Neural progenitor cell (in vitro differentiated cells): Measurements from ENCODE around the gene TM9SF2.

Experiments
- EZH2 ChIP-seq: fragments of 200-600 bp; sonication (generic); IDR thresholded peaks from 2 replicates; pipeline ENCODE4 v1.6.1; 2017; ENCODE audit warnings: antibody characterized with exemption, mild to moderate bottlenecking, moderate library complexity
- TF ChIP-seq, protein P1 (sequence below): fragments of 200-600 bp; sonication (generic); IDR thresholded peaks from 2 replicates; pipeline ENCODE4 v1.5.1; 2017; ENCODE audit warnings: antibody characterized with exemption, mild to moderate bottlenecking

DNA sequence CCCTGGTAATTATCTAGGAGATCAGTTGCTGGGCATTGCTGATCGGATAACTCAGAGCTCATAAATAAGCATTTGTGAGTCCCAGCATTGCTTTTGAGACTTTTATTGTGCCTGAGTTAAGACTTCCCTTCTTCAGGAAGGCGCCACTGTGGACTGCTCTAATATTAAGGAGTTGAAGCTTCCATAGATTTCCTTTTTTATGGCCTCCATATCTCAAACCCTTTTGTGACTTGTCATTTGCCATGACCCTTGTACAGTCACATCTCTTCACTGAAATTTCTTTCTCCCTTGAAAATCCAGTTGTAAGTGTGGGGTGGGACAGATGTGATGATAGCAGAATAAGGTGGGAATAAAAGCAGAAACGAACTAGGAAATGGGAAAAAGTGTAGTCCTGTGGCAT, 6.3 kb downstream of the TM9SF2 start:
- TF ChIP-seq, protein P1, sequence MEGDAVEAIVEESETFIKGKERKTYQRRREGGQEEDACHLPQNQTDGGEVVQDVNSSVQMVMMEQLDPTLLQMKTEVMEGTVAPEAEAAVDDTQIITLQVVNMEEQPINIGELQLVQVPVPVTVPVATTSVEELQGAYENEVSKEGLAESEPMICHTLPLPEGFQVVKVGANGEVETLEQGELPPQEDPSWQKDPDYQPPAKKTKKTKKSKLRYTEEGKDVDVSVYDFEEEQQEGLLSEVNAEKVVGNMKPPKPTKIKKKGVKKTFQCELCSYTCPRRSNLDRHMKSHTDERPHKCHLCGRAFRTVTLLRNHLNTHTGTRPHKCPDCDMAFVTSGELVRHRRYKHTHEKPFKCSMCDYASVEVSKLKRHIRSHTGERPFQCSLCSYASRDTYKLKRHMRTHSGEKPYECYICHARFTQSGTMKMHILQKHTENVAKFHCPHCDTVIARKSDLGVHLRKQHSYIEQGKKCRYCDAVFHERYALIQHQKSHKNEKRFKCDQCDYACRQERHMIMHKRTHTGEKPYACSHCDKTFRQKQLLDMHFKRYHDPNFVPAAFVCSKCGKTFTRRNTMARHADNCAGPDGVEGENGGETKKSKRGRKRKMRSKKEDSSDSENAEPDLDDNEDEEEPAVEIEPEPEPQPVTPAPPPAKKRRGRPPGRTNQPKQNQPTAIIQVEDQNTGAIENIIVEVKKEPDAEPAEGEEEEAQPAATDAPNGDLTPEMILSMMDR = no peak
- no peak for TF ChIP-seq EZH2
